GM12864 (cell line): Measurements from ENCODE around the gene PIEZO2.

Source experiments
- DNase-seq: peaks from one replicate; pipeline ENCODE4 v3.0.0-alpha.2; 2011; ENCODE audit warnings: low read depth
- H3K4me3 ChIP-seq: 2 replicates; pipeline ENCODE4 v1.5.1; 2011; ENCODE audit warnings: mild to moderate bottlenecking, low read depth, low read length, control low read depth
- CTCF ChIP-seq: IDR thresholded peaks from 2 replicates; pipeline ENCODE4 v1.5.1; 2011; ENCODE audit warnings: low read depth, mild to moderate bottlenecking, moderate library complexity, low read length, control low read depth, inconsistent platforms; ENCODE audit errors: missing control alignments

PIEZO2 gene

GRCh38 chr18:11034884-11035283, 114.5 kb downstream of the PIEZO2 start:
- no peak overlapping the region for H3K4me3 ChIP-seq
- TF ChIP-seq CTCF, result no peak
- no peak for DNase-seq

DNA sequence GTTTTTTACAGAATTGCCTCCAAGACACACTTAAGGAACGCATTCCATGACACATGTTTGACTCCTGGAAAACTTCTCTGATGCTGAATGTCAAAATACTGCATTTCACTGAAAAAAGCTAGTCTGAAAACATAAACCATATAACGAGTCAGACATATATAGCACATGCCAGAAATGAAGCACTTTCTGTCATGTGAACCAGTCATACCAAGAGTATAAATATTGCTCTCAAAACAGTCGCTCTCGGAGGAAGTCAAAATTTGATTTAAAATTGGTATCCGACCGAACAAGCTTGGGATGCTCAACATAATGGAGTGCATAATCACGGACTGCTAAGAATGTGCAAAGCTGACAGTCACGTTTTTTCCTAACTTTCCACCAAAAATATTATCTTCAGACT, 115.9 kb downstream of the PIEZO2 start:
- no peak for DNase-seq
- no peak for TF ChIP-seq CTCF
- no peak overlapping the region for H3K4me3 ChIP-seq

GRCh38 chr18:11031966-11032365, 117.4 kb downstream of the PIEZO2 start:
- TF ChIP-seq CTCF, result no peak
- DNase-seq, result no peak
- no peak overlapping the region for H3K4me3 ChIP-seq

- no peak for TF ChIP-seq CTCF
- no peak for DNase-seq
- no peak overlapping the region for H3K4me3 ChIP-seq
These were observed 120.3 kb downstream of the PIEZO2 start for GRCh38 chr18:11029021-11029420.

DNA sequence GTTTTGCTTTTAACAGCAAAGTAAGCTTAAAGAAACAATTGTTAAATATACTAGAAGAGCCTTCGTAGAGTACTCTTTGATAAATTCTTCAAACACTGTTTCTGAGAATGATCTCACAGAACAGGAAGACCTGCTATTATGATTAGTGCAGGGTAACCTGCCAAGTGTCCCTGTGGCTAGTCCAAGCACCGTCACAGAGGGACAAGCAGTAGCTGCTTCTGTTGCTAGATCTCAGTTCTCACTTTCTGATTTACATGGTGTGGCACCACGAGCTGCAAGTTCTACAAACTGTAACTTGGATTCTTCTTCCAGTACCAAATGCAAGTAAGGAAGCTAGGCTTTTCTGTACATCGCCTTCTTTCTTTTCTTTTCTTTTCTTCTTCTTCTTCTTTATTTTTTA, 121.5 kb downstream of the PIEZO2 start:
- no peak for TF ChIP-seq CTCF
- no peak overlapping the region for H3K4me3 ChIP-seq
- peak; percentile 65 for DNase-seq

DNA sequence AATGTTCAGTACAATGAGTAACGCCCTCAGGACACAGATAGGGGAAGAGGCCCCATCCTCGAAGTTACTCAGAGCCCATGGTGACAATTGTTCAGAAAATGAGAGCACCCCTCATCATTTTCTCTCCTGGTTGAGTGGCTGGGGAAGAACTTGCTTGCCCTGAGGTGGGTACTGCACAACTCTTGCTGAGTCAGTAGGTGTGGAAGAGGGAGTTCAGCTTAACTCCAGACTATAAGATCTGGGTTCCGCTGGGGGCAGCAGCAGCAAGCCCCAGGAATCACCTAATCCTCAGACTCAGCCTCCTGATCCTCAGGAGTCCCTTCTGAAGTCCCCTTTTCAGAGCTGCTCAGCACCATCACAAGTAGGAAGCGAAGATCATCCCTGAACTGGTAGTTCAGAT, 123.7 kb downstream of the PIEZO2 start:
- no peak for TF ChIP-seq CTCF
- DNase-seq, result no peak
- H3K4me3 ChIP-seq, result no peak overlapping the region

DNA sequence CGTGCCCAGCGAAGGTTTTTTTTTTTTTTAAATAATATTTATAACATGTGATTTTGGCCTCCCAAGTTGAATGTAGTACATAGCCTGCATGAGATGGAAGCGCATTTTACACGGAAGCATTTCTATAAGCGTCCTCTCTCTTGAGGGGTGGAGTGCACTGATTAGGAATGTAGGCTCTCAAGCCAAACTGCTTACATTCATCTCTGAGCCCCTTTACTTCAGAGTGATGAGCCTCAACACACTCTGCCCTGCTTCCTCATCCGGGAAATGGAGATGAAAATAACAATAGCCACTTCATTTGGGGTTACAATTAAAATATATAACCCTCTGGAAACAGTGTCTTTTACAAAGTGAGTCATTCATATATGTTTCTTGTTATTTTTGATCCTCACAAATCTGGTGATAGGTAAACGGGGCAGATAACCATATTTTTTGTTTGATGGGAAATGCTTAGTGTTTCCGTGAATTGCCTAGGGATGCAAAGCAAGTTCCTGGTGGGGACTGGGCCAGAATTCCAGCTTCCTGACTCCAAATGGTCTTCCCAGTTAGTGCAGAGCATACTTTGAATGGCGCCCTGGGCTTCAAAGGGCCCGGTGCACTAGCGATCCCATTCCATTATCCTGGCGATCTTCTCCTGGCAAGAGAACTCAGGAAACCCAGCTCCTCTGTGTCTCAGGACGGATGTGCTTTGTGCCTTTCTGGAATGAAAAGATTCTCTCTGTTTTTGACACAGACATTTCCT, 124.3 kb downstream of the PIEZO2 start:
- H3K4me3 ChIP-seq, result no peak overlapping the region
- no peak for DNase-seq
- TF ChIP-seq CTCF, result no peak
